Measurements from ENCODE around the gene NENF.

- no peak for TF ChIP-seq CTCF (conservative IDR thresholded peaks at IDR 0.05)
- TF ChIP-seq EZH2 (IDR thresholded peaks at IDR 0.05; ENCODE audit: low read depth): no peak
These were observed 17.7 kb downstream of the NENF start for GRCh38 chr1:212450331-212450881.
